ENCODE results near the gene HDAC8. TPM values are rescaled to one million over a fixed set of nuclear protein-coding genes. Genes with fewer than 3 reads are reported as not detected.
"Not testable (repeated sequence)": the region's sequence is repeated elsewhere in the genome, so short reads cannot be mapped to it uniquely, and the experiment has no call there.

Gene HDAC8
- total and polyA plus RNA-seq, 9 donors: 16.9 to 33.7 (median 24.2) TPM

DNA sequence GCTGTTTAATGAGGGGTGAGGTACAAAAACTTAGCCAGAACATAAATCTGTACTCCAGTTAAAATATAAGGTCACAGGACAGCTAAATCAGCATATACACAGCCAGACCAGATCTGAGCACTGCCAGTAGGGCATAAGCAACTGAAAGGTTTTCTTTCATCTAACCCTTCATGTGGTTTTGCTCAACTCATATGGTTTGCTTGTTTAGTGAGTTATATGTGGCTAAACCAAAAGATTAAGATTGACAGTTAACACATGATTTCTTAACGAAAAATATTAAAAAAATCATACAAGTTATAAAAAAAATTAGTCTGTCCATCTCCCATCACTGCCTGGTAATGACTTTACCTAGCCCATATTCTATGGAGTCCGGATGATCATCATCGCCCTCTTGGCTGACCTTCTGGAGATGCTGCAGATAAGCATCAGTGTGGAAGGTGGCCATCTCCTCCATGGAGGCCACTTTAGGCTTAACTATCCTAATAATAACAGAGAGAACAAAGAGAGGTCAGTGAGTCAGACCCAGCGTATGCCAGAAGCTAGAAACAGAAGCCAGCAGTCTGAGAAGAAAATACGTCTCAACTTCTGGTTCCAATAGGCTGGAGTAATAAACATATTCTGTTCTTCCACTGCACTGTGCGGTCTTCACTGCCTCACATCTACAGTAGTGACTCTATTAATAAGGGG, 4.1 kb downstream of the HDAC8 start:
- Histone ChIP-seq H3K4me3 (no peak overlapping the region), H3K27ac (no peak overlapping the region), H3K9me3 (no peaks in the 10 kb centered on the region), H3K4me1 (ENCODE audit: insufficient read depth) (no peaks in the 10 kb centered on the region), H3K27me3 (no peaks in the 10 kb centered on the region), H3K36me3 (no peaks in the 10 kb centered on the region)
- 74 to 82% (median 75%) methylated on average over 6 of the region's 6 CpGs for WGBS, 3 donors
- no peak for DNase-seq
- intact Hi-C loops (cut with DNase I): no loop called here
- TF ChIP-seq EP300 (IDR thresholded peaks at IDR 0.05) (no peak), POLR2A (IDR thresholded peaks at IDR 0.05) (no peak)
- TF ChIP-seq, protein P1, sequence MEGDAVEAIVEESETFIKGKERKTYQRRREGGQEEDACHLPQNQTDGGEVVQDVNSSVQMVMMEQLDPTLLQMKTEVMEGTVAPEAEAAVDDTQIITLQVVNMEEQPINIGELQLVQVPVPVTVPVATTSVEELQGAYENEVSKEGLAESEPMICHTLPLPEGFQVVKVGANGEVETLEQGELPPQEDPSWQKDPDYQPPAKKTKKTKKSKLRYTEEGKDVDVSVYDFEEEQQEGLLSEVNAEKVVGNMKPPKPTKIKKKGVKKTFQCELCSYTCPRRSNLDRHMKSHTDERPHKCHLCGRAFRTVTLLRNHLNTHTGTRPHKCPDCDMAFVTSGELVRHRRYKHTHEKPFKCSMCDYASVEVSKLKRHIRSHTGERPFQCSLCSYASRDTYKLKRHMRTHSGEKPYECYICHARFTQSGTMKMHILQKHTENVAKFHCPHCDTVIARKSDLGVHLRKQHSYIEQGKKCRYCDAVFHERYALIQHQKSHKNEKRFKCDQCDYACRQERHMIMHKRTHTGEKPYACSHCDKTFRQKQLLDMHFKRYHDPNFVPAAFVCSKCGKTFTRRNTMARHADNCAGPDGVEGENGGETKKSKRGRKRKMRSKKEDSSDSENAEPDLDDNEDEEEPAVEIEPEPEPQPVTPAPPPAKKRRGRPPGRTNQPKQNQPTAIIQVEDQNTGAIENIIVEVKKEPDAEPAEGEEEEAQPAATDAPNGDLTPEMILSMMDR (IDR thresholded peaks at IDR 0.05): no peak

DNA sequence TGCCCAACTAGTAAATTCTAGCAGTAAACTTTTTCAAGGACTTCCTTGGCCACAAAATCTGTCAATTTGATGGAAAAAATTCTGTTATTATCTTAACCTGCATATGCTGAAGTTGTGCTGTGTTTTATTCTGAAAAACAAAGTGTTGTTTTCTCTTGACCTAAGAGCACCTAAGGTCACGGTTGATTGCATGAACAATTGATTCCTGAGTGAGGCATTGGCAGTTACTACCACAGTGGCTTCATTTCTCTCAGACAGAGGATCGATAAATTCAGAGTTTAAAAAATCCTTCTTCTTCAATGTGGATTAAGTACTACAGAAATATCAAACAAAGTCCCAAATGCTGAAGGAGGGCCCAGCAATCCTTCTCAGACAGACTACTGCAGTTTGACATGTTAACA, 6.2 kb downstream of the HDAC8 start:
- no peaks in the 10 kb centered on the region for H3K36me3 ChIP-seq
- intact Hi-C loops (cut with DNase I): no loop called here
- H3K4me1 ChIP-seq (ENCODE audit: insufficient read depth): no peaks in the 10 kb centered on the region
- H3K4me3 ChIP-seq: no peak overlapping the region
- TF ChIP-seq POLR2A (IDR thresholded peaks at IDR 0.05): no peak
- TF ChIP-seq, protein P1 (IDR thresholded peaks at IDR 0.05): no peak
- TF ChIP-seq EP300 (IDR thresholded peaks at IDR 0.05): no peak
- H3K27ac ChIP-seq: no peak overlapping the region
- no peaks in the 10 kb centered on the region for H3K9me3 ChIP-seq
- H3K27me3 ChIP-seq: no peaks in the 10 kb centered on the region
- DNase-seq: no peak
- 73 to 79% (median 76%) methylated on average over 2 of the region's 2 CpGs for WGBS, 3 donors

- H3K4me3 ChIP-seq; H3K36me3 ChIP-seq; H3K9me3 ChIP-seq; DNase-seq; H3K4me1 ChIP-seq (ENCODE audit: insufficient read depth); H3K27me3 ChIP-seq; H3K27ac ChIP-seq; intact Hi-C loops (cut with DNase I): not testable (repeated sequence)
- 91 to 95% (median 92%) methylated on average over 22 to 28 of the region's 28 CpGs for WGBS, 3 donors
These were observed 13.0 kb downstream of the HDAC8 start for GRCh38 chrX:72559655-72560054.

GRCh38 chrX:72554448-72555140, 18.0 kb downstream of the HDAC8 start:
- Histone ChIP-seq H3K4me1 (ENCODE audit: insufficient read depth) (no peaks in the 10 kb centered on the region), H3K4me3 (no peak overlapping the region), H3K9me3 (no peaks in the 10 kb centered on the region), H3K27ac (no peak overlapping the region), H3K36me3 (no peaks in the 10 kb centered on the region), H3K27me3 (no peaks in the 10 kb centered on the region)
- DNase-seq: no peak
- intact Hi-C loops (cut with DNase I): no loop called here
- no peak for TF ChIP-seq EP300 (IDR thresholded peaks at IDR 0.05)
- TF ChIP-seq POLR2A (IDR thresholded peaks at IDR 0.05): no peak
- TF ChIP-seq, protein P1 (IDR thresholded peaks at IDR 0.05): no peak
- WGBS, 3 donors: 62 to 72% (median 67%) methylated on average over 13 to 16 of the region's 16 CpGs

DNA sequence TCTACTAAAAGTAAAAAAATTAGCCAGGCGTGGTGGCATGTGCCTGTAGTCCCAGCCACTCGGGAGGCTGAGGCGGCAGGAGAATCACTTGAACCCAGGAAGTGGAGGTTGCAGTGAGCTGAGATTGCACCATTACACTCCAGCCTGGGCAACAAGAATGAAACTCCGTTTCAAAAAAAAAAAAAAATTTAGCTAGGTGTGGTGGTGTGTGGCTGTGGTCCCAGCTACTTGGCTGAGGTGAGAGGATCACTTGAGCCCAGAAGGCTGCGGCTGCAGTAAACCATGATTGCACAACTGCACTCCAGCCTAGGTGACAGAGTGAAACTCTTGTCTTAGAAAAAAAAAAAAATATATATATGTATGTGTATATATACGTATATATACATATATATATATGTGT, 20.2 kb downstream of the HDAC8 start:
- H3K36me3 ChIP-seq; H3K27ac ChIP-seq; intact Hi-C loops (cut with DNase I); DNase-seq; H3K27me3 ChIP-seq; H3K4me1 ChIP-seq (ENCODE audit: insufficient read depth); H3K4me3 ChIP-seq; H3K9me3 ChIP-seq: not testable (repeated sequence)
- WGBS, 3 donors: 82 to 83% (median 83%) methylated on average over 6 of the region's 6 CpGs

Measured in ovary (tissue), 9 donors.